GM19239 (cell line): Measurements from ENCODE around the gene MED15.

ENCODE experiments used
- DNase-seq: peaks from one replicate; pipeline ENCODE4 v3.0.0; 2011; ENCODE audit warnings: low spot score; ENCODE audit not compliant: insufficient read length
- FAIRE-seq: peaks from 2 replicates; lab custom pipeline; 2011; peaks lifted over from hg19 to GRCh38; lab: Jason Lieb, UNC

The MED15 gene

DNA sequence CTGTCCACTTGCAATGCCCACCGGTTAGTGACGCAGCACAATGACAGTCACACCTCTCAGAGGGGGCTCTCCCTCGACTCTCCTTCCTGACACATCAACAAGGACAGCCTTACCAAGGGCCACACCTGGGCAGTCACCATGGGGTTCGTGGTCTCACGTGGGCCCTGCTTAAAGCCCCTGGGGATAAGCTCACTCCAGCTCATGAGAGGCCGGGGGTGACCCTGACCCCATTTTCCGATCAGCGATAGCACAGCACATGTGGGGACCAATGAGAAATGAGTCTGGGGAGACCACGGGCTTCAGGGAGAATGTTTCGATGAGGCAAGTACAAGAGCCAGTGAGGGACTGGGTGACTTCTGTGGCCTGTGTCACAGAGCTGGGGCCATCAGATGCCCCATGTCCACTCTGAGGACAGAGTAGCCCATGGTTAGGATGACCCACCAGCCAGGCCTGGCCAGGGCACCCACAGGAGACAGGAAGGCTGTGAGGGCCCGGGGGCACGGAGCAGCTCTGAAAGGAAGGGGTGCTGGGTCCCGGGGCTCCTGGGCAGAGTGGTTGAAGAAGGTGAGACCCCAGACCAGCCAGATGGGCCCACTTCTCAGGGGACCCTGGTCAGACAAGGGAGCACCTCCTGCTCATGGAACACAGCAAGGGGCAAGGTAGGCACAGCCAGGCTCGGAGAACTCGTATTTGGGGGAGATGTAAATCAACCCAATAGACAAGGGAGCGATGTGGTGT is 128.8 kb downstream of the MED15 start:
- no peak for FAIRE-seq

DNA sequence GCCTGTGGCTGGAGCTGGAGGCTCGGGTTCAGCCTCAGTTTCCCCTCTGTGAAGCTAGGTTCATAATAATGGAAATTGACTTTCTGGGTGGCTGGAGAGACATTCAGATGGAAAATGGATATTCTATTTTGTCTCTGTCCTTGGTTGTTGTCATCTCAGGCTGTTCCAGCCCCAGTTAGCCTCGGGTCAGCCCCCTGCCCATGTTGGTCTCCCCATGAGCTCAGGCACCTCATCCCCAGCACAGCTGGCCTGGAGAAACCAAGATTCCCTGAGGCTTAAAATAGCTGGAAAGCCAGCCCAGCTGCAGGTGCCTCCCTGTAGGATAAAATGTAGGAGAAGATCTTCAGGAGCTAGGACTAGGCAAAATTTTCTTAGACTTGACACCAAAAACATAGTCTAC is 129.5 kb downstream of the MED15 start:
- FAIRE-seq (no peak), DNase-seq (no peak)

More for the DNA sequence above, 128.8 kb downstream of the MED15 start:
- no peak for DNase-seq
